Keratinocyte (primary cell): Measurements from ENCODE around the gene RBM25.

ENCODE experiments used
- EZH2 ChIP-seq: IDR thresholded peaks from one replicate; pipeline ENCODE4 v1.6.1; 2012; ENCODE audit warnings: inconsistent platforms, mild to moderate bottlenecking, low read length, moderate library complexity
- TF ChIP-seq, protein P1 (sequence below), 3 experiments: IDR thresholded peaks in 1 of 3; conservative IDR thresholded peaks in 1 of 3; optimal IDR thresholded peaks in 1 of 3; 2 replicates in 2 of 3; 3 replicates in 1 of 3; pipeline versions ENCODE3 to v1.5.1; 2011; ENCODE audit warnings: low read length in 3 of 3, mild to moderate bottlenecking in 3 of 3, moderate library complexity in 2 of 3, control low read depth in 1 of 3, inconsistent platforms in 1 of 3; ENCODE audit not compliant: insufficient read depth in 2 of 3; ENCODE audit errors: extremely low read depth in 1 of 3

DNA sequence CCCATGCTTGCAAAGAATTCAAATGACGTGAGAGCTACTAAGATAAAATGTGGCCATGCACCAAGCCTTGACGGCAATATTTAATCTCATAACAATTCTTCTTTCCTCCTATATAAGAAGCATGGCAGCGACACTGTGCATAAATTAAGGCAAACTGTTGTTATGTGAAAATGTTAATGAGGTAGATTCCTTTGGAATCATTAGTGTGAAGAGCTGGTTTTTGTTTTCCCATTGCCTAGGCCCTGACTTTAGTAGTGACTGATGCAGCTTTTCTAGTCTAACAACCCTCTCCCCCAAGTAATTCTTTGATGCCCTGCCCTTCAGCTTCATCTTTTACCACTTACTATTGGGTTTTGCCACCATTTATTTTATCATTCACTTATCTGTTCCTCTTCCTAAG is 67.4 kb downstream of the RBM25 start:
- TF ChIP-seq, protein P1, sequence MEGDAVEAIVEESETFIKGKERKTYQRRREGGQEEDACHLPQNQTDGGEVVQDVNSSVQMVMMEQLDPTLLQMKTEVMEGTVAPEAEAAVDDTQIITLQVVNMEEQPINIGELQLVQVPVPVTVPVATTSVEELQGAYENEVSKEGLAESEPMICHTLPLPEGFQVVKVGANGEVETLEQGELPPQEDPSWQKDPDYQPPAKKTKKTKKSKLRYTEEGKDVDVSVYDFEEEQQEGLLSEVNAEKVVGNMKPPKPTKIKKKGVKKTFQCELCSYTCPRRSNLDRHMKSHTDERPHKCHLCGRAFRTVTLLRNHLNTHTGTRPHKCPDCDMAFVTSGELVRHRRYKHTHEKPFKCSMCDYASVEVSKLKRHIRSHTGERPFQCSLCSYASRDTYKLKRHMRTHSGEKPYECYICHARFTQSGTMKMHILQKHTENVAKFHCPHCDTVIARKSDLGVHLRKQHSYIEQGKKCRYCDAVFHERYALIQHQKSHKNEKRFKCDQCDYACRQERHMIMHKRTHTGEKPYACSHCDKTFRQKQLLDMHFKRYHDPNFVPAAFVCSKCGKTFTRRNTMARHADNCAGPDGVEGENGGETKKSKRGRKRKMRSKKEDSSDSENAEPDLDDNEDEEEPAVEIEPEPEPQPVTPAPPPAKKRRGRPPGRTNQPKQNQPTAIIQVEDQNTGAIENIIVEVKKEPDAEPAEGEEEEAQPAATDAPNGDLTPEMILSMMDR (optimal IDR thresholded peaks at IDR 0.05 in 1 of 3, IDR thresholded peaks at IDR 0.05 in 1 of 3, conservative IDR thresholded peaks at IDR 0.05 in 1 of 3; ENCODE audit: extremely low read depth in 1 of 3, insufficient read depth in 2 of 3, low read length in 3 of 3), result no peak
- TF ChIP-seq EZH2, result no peak
